Central memory CD4-positive, alpha-beta T cell (primary cell): Measurements from ENCODE around the gene MDH1.
"Not testable (repeated sequence)": the region's sequence is repeated elsewhere in the genome, so short reads cannot be mapped to it uniquely, and the experiment has no call there.

Experiments used
- DNase-seq: peaks from one replicate; pipeline ENCODE4 v3.0.0; 2022

Gene MDH1

DNA sequence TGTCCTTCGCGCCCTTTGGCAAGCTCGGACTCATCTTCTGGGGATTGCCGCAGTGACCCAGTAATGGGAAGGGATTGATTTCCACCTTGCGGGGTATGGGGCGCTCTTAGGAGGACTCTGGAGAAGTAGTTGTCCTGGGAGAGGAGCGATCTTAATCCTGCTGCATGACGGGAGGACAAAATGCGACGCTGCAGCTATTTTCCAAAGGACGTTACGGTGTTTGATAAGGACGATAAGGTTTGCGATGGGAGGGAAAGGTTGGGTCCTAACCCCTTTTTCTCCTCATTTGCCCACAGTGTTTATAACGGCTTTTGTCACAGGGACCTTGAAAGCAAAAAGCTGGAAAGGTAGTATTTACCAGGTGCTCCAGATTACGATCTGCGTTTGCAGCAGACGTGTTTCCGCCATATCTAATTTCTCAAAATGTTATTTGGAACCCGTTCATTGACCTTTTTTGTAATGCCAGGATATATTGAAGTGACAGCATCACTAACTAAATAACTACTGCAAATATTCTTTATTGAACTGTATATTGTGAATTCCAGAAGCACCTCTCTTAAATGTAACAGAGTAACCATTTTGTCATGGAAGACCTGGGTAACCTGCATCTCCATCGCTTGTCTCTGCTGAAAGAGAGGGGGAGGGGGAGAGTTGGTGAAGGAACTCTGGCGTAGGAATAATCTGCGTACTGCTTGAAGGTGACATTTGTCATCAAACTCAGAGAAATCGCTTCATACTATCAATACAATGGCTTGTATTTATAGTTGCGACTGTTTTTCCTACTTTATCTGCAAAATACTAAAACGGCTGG is 590 bp downstream of the MDH1 start:
- DNase-seq, result peak; percentile 10

DNA sequence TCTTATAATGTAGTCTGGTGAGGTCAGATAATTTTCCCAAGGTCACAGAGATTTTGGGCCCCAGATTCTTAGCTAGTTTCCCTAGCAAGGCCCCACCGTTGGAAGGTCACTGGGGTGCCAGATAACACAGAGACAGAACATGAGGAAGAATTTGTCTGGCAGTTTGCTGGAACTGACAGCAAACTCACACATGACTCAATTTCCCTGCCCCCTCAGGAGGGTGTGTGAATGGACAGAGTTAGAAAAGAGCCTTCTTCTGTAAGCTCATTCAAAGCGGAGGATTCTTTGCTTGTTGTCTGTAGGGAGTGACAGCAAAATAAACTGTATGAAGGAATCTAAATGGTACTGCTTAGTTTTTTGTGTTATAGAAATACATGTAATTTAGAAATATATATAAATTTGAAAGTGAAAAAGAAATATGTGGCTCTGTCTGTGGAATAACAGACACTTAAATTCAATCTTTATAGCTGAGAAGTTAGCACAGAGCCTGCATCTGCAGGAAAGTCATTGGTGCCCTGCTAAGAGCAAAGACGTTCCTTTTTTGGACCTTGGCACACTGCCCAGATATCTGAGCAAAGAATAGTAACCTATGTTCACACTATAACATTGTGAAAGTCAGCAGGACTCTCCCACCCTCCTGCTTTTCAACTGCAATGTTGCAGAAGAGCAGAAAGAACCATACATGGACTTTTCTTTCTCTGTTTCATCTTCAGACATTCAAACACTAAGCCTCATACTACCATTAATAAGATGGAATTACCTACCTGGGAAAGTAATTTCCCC is 2.1 kb downstream of the MDH1 start:
- DNase-seq, result no peak

DNA sequence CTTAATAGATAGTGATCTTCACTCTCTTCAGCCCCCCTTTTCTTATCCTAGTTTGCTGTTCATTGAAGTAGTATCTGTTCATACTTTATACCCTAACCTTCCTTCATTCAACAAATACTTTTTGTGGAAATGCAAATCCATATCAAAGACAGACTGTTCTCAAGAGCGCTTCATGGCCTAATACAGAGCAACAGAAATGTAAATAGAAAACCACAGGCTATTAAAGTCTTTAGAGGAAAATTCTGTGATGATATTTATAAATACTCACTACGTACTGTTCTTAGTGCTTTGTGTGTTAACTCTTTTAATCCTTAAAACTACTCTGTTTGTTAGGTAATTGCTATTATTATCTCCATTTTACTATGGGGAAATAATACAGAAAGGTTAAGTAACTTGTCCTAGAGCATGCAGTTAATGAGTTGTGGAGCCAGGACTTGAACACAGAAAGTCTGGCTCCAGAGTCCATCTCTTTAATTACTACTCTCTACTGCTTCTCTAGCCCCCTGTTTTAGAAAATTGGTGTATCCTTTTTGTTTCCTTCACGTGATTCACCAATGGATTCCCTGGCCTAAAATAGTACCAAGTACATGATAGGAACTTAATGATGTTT is 2.9 kb downstream of the MDH1 start:
- DNase-seq, result no peak

DNA sequence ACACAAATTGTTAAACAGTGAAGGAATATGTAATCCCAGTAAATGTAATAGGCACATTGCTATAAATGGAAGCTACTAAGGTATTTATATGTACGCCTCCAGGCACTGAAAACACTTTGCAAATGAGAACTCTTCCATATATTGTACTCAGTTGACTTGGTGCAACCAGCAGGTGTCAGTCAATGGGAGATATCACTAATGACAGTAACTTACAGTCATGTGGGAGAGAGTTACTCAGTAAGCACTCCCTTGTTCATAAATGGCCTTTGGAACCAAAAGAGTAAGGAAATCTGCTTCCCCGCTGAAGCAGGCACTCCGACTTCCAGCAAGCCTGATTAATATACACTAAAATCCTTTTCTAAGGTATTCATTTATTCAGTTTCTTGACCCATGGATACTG is 5.9 kb downstream of the MDH1 start:
- no peak for DNase-seq

DNA sequence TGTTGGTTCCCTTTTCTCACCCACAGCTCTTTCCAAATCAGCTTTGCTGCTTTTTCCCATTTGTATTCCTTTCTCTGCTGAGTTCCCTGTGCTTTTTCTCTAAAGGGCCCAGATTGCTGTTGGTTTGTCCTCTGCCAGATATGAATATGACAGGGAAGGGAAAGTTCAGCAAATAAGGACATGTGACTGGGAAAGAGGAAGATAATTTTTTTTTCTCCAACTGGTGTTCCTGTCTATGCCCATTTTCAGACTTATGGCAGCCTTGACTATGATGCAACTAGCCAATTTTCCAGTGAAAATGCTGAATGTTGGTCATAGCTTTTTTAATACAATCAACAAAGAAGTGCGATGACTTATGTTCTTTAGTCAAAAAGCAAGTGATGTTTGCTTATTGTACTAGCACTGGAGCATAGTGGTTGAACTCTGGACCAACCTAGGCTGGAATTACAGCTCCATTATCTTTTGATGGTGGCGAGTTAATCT is 7.7 kb downstream of the MDH1 start:
- no peak for DNase-seq

DNA sequence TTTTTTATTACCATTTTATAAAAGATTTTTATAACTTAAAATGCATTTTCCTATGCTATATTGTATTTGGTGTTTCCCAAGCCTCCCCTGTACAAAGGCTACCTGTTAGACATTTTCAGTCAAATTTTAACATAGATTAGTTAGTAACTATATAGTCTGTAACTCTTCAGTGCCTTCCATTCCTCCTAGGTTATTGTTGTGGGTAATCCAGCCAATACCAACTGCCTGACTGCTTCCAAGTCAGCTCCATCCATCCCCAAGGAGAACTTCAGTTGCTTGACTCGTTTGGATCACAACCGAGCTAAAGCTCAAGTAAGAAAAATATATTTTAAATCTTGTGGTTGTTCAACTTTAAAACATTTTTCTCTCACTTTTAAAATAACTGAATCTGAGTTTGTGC is 10.2 kb downstream of the MDH1 start:
- no peak for DNase-seq

DNA sequence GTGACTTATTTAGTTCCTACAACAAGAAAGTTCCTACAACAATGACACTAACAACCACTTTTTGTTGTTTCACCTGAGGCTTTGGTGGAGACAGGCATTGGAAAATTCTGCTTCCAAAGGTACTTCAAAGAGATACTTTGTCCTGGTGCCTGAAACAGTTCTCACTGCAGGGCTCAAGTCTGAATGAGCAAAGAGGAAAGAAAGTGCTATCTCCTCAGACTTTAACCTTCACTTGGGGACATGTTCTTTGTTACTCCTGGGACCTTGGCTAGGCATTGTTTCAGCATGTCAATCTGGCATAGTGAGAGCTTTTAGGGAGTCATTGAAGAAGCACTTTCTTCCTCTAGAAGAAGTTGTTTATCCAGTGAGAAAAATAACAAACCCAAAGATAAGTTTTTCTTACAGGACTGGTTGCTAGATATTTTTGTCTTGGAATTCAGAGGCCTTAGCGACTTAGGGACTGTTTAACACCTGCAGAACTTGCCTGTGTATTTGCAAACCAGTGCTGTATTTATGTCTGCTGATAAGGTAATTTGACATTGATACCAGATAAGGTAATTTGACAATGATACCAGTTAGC is 12.2 kb downstream of the MDH1 start:
- DNase-seq, result no peak

DNA sequence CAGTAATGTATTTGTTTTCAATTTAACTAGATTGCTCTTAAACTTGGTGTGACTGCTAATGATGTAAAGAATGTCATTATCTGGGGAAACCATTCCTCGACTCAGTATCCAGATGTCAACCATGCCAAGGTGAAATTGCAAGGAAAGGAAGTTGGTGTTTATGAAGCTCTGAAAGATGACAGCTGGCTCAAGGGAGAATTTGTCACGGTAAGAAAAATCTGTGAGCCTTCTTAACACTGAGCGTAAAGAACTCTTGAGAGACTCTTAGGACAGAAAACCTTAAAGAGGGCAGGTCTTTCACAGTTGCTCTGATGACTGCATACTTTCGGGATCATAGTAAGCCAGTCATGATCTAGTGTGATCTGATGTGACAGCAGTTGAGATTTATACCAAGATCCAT is 15.9 kb downstream of the MDH1 start:
- DNase-seq, result no peak

DNA sequence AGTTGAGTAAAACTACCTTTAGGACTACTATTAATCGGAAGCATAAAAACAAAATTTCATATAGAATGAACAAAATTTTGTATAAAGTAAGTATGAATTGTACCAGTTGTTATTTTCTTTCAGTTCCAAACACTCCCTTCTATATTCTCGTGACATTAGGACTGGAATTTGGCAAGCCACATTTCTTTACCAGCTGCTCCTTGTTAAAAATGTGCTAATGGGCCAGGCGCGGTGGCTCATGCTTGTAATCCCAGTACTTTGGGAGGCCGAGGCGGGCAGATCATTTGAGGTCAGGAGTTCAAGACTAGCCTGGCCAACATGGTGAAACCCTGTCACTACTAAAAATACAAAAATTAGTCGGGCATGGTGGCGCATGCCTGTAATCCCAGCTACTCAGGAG is 20.1 kb downstream of the MDH1 start:
- not testable (repeated sequence) for DNase-seq

DNA sequence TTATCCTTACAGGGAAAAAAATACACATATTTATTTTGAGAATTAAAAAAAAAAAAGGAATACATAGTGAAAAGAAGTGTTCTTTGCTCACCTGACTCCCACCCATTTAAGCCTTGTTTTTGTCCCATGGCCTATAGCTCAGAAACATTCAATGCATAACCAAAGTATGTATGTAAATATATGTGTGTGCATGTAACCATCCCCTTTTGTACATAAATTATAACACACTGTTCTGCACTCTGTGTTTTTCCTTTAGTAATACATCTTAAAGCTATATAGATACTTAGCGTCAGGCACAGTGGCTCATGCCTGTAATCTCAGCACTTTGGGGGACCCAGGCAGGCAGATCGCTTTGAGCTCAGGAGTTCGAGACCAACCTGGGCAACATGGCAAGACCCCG is 21.8 kb downstream of the MDH1 start:
- DNase-seq, result no peak

DNA sequence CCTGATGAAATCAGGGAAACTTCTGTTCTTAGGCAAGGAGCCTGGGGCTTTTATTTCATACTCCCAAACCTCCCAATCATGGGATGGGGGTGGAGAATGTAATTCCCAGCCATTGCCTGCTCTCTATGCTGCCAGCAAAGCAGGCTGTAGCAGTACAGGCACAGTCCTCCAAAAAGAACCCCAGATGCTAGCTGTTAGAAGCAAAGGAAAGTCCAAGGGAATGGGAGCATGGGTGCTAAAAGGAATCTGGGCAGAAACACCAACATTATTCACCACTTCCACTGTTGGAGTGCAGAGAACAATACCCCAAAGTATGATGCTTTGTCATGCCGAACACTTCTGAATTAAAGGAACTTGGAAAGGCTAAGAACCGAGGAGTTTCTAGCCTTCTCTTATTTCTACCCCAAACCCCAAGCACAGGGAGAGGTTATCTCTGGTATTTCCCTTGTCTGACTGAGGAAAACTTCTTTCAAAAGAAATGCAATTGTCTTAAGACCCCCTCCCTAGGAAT is 24.7 kb downstream of the MDH1 start:
- no peak for DNase-seq

DNA sequence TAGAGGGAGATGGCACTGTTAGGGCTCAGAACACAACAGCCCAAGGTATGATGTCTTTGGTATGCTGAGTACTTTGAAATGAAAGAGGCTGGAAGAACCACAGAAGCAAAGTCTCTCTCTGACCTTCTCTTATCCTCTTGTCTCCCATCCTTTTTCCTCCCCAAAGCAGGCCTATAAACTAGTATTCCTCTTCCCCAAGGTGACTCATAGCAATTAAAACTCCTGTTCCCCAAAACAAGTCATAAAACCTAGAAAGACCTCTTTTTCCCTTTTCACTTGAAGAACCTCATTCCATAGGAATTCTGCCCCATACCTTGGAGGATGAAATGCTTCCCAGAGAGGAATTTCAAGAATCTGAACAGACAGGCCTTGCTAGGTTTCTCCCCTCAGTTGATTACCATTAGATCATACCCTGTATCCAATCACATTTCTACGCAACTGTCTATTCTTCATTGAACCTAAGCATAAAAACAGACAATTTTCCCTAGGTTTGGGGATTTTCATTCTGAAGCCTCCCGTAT is 25.7 kb downstream of the MDH1 start:
- no peak for DNase-seq

DNA sequence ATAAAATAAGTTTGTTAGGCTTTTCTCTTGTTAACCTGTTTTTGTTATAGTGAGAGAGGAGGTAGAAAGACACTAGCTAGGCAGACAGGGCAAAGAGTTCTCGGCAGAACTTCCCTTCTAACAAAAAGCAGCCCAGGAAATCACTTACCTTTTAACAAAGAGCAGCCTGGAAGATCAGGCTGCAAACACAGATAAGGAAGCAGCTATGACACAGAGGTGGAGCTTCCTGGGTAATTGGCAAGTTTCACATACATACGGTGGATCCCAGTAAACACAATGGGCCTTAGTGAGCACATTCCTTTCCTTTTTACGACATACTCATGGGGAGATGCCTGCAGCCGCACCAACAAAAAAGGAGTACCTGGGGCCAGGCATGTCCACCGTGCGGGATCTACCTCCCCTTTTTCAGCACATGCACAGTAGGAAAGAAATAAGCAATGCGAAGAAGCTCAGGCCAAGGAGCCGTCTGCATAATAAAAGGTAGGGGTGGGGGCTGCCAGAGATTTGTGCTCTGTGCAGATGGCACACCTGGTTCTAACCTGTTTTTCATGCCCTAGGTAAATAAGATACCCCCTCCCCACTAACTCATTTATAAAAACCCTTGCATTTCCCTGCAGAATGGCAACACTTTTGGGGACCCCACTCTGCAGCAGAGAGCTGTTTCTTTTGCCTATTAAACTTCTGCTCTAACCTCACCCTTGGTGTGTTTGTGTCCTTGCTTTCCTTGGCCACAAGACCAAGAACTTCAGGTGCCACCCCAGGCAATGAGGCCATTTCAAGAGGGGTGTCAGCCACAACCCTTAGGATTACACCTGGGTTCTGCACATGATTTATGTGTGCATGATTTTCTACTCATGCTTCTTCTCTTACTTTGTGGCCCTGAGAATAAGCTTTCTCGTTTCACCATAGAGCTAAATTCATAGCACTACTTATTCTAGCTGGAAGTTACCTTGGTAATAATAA is 26.5 kb downstream of the MDH1 start:
- no peak for DNase-seq

DNA sequence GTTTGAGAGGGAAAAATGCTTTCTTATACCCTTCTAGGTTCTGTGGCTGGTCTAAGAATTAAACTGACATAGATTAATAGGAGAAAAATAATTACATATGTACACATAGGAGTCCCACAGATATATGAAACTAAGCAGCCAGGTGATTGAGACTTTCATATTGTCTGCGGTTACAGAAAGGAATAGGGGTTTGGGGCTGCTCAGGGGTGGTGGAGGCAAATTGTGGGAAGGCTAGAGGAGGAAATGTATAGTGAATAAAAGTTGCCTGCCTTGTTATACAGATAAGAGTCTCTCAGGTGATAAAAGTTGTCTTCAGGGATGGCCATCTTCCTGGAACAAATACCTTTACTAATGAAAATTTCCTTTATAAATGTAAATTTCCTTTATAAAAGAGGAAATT is 28.6 kb downstream of the MDH1 start:
- DNase-seq, result no peak

DNA sequence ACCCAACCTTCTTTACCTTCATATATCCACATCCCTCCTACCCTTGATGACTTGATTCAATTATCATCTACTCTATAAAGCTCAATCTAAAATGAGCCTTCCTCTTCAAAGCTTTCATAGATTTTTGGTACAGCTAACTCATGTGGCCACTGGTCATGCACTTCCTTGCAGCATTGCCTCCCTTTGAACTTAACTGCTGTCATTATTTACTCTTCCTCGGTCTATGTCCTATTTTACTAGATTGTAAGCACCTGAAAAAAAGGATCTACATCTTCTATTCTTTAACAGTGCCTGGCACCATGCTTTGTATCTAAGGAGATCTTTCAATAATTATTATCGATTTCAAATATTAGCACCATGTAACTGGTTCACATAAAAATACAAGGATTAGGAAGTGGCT is 30.6 kb downstream of the MDH1 start:
- DNase-seq, result no peak

DNA sequence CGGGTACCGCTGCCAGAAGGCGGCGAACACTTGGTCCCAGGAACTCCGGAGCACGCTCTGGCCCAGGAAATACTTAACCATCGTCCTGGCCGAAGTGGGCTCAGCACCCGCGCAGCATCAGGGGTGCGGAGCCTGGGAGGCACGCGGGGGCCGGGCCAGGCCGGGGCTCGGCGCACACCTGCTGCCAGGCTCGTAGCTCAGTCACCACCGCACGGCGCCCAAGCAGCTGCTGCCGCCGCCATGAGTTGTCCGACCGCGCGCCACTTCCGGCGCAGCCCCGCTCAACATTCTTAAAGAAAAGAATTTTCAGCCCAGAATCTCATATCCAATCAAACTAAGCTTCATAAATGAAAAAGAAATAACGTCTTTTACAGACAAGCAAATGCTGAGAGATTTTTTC is 34.0 kb downstream of the MDH1 start:
- DNase-seq, result no peak

DNA sequence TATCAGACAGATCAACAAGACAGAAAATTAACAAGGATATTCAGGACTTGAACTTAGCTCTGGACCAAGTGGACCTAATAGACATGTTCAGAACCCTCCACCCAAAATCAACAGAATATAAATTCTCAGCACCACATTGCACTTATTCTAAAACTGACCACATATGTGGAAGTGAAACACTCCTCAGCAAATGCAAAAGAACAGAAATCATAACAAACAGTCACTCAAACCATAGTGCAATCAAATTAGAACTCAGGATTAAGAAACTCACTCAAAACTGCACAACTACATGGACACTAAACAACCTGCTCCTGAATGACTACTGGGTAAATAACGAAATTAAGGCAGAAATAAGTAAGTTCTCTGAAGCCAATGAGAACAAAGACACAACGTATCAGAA is 35.0 kb downstream of the MDH1 start:
- DNase-seq, result not testable (repeated sequence)

DNA sequence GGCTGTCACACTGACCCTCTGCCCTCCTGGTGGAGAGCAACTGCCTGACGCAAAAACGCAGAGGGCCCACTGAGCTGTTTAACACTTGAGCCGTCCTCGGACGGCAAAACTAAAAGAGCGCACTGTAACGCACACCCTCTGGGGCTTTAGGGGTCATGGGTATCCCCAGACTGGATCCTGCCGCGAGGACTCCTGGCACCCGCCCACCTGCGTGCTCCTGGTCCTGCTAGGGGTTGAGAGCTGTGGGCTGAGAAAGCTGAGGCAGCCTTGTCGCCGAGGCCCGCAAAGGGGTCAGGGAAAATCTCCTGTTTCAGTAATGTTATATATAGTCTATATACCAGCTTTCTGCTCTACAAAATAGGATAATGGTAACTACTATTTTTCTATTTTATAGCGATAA is 39.1 kb downstream of the MDH1 start:
- DNase-seq, result no peak

DNA sequence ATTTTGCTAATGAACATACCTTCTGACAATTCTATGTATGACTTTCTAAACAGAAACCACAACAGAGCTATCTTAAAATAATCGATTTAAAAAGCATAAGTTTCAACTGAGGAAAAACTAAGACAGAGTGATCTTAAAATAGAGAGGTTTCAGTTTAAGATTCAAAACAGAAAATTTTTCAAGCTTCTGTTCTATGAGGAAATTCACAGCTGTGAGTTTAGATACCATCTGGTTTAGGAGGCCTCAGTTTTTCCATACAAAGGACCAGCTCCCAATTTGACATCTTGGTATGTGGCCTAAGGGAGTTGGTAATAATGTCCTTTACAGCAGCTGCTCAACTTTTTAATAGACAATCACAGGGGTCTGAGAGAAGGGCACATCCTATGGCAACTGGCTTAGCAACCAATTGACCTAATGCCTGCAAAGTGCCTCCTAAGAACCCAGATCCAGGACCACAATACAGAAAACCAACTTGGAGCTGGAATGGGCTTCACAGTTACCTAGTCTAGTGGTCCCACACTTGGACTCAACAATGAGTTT is 39.7 kb downstream of the MDH1 start:
- no peak for DNase-seq

DNA sequence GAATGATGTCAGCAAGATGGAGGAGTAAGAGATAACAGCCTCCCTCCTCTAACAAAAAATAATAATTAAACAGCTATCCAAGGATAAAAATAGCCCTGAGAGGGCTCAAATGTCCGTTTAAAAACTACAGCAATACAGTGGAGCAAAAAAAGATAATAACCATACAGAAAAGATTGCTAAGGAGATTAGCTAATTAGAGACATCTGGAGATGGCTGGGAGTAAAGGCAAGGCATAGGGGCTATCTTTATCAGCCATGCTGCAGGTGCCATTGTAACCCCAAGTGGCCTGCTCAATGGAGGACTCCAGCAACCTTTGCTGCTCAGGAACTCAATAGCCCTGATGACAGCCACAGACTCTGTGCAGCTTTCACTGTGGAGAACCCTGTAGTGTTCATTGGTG is 42.7 kb downstream of the MDH1 start:
- no peak for DNase-seq

DNA sequence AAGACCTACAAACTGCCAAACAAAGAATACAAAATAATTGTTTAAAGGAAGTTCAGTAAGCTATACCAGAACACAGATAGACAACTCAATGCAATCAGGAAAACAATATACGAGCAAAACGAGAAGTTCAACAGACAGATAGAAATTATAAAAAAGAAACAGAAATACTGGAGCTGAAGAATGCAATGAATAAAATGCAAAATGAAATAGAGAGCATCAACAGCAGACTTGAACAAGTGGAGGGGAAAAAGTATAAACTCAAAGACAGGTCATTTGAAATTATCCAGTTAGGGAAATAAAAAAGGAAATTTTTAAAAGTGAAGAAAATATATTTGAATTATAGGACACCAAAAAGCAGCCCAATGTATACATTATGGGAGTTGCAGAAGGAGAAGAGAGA is 43.6 kb downstream of the MDH1 start:
- no peak for DNase-seq
